ENCODE results near the gene DCAF17.
"Not testable (repeated sequence)": the region's sequence is repeated elsewhere in the genome, so short reads cannot be mapped to it uniquely, and the experiment has no call there.

The DCAF17 gene

DNA sequence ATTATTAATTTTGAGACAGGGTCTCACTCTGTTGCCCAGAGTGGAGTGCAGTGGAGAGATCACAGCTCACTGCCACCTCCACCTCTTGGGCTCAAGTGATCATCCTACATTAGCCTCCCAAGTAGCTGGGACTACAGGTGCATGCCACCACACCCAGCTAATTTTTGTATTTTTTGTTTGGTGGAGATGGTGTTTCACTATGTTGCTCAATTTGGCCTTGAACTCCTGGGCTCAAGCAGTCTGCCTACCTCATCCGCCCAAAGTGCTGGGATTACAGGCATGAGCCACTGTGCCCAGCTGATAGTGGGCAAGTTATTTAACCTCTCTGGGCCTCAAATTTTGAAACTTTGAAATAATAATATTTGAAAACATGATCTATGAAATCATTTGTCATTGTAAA lies 26.5 kb downstream of the DCAF17 start:
- DNase-seq, result no peak

DNA sequence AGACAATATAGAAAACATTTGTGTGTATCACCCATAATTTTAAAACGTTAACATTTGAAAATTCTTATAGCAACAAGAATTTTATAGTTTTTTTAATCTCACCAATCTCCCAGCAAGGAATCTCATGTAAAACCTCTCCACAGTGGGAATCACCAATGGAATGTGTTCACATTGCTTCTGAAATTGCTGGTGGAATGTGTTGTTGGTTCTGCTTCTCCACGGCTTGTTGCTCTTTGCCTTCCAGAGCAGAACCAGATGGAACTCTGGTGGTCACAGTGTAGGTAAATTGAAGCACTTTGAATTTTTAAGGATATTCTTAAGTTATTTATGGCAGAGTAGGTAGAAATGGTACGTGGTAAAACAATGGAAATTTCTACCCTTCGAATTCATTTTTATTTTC lies 35.1 kb downstream of the DCAF17 start:
- DNase-seq, result no peak

- no peak for DNase-seq
These were observed 36.1 kb downstream of the DCAF17 start for GRCh38 chr2:171470129-171470528.

DNA sequence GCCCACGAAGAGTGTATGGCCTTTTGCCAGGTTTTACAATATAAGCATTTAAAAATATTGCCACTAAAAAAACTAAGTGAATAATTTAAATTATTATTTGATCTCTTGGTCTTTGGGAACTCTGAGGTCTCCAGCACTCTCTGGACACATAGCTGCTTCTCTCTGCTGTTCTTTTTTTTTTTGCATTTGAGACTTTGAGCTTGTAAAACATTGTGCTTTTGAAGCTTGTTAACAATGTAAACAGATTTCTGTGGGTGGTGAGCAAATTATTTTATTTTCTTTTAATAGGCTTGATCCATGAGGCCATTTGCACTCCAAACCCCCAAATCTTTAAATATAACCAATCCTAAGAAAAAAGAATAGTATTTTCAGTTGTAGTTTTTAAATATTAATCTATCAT lies 42.0 kb downstream of the DCAF17 start:
- no peak for DNase-seq

- peak; percentile 3 for DNase-seq
These were observed 44.3 kb downstream of the DCAF17 start for GRCh38 chr2:171478345-171478744.

- DNase-seq, result no peak
These were observed 45.3 kb downstream of the DCAF17 start for GRCh38 chr2:171479154-171479814.

DNA sequence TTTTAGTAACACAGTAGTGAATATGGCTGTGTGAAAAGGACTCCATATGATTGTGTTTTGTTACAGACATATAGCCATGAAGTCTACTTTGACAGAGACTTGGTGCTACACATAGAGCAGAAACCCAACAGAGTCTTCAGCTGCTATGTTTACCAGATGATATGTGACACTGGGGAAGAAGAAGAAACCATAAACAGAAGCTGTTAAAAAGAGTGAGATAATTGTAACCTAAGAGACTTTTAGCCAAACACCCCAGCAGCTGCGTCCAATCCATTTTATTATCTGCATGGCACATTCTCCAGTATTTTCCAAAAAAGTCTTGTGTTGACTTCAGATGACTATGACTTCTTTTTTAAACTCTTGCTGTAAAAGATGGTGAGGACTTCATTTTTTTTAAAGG lies 46.9 kb downstream of the DCAF17 start:
- no peak for DNase-seq

- no peak for DNase-seq
These were observed 48.3 kb downstream of the DCAF17 start for GRCh38 chr2:171482308-171482707.

DNA sequence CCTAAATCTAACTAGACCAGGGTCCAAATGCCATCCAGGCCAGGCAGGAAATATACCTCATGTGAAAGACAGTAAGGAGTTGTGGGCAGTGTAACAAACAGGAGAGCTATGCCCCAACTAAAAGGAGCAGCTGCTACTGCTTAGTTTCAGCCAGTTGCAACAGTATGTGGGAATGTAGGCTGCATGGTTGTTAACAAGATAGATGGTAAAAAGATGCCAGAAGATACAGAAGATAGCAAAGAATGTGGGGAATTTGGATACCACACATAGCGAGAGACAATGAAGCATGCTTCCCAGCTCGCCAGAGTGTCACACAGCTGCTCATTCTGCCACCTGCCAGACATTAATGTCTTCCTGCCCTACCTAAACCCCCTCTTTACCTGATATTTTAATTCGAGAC lies 48.9 kb downstream of the DCAF17 start:
- no peak for DNase-seq

- no peak for DNase-seq
These were observed 49.8 kb downstream of the DCAF17 start for GRCh38 chr2:171483793-171484192.

GRCh38 chr2:171485116-171485515 lies 51.1 kb downstream of the DCAF17 start:
- no peak for DNase-seq

- DNase-seq, result no peak
These were observed 53.2 kb downstream of the DCAF17 start for GRCh38 chr2:171487201-171487600.

GRCh38 chr2:171487803-171488259 lies 53.8 kb downstream of the DCAF17 start:
- DNase-seq, result no peak

GRCh38 chr2:171490577-171490976 lies 56.6 kb downstream of the DCAF17 start:
- DNase-seq, result no peak

DNA sequence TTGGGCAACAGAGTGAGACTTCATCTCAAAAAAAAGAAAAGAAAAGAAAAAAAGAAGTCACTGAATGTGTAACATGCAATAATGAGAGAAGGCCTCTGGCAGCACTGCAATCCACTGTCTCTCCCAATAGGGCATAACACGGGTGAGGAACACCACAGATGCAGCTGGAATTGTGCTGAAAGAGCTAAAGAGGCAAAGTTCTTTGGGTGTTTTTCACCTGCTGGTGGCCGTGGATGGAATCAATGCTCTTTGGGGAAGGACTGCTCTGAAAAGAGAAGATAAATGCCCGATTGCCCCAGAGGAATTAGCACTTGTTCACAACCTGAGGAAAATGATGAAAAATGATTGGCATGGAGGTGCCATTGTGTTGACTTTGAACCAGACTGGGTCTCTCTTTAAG lies 57.3 kb downstream of the DCAF17 start:
- no peak for DNase-seq

DNA sequence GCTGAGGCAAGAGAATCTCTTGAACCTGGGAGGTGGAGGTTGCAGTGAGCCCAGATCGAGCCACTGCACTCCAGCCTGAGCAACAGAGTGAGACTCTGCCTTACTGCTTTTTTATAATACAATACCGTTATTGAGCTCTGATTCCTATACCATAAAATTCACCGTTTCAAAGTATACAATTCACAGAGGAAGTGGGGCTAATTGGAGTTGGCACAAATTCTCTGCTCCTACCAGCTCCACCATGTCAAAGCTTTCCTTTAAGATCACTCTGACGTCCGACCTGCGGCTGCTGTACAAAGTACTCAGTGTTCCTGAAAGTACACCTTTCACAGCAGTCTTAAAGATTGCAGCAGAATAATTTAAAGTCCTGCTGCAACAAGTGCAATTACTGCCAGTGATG lies 58.6 kb downstream of the DCAF17 start:
- DNase-seq, result no peak

DNA sequence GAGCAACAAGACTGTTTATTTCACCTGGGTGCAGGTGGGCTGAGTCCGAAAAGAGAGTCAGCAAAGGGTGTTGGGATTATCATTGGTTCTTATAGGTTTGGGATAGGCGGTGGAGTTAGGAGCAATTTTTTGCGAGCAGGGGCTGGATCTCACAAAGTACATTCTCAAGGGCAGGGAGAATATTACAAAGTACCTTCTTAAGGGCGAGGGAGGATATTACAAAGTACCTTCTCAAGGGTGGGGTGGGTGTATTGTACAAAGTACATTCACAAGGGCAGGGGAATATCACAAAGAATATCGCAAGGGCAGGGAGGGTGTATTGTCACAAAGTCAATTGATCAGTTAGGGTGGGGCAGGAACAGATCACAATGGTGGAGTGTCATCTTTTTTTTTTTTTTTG lies 63.6 kb downstream of the DCAF17 start:
- not testable (repeated sequence) for DNase-seq

- DNase-seq, result peak; percentile 9
These were observed 71.3 kb downstream of the DCAF17 start for GRCh38 chr2:171505374-171505773.

DNA sequence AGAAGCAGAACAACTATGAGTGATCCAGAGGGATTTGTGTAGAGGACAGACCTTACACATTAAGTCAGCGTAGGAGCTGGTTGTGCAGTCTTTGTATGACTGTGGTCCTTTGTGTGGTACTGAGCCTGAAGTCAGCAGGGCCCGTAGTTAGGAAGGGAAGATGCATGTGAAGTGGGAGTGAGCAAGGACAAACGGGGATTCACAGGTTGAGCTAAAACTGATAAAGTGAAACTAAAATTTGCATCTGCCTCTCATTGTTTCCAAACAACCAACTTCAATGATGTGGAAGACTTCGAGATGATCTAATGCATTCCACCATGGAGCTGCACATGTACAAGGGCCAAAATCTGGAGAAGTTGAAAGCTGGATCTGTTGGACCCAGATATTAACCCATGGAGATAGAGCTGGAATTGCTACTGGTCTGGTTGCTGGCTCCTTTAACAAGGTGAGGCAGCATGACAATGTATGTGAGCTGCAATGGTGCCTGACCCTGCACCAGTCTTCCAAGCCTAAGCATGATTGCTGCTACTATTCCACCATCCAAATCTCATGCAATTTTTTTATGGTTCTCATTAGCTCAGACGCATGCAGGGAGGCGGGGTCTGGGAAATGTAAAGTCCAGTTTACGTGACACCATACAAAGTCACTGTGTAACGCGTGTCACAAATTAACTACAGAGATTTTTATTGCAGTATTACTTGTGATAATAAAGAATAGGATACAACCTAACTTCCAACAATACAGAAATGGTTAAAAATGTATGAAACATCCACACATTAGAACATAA lies 76.1 kb downstream of the DCAF17 start:
- DNase-seq, result no peak

- DNase-seq, result no peak
These were observed 78.0 kb downstream of the DCAF17 start for GRCh38 chr2:171512014-171512413.

GRCh38 chr2:171512683-171513195 lies 78.7 kb downstream of the DCAF17 start:
- DNase-seq, result peak; percentile 23

DNA sequence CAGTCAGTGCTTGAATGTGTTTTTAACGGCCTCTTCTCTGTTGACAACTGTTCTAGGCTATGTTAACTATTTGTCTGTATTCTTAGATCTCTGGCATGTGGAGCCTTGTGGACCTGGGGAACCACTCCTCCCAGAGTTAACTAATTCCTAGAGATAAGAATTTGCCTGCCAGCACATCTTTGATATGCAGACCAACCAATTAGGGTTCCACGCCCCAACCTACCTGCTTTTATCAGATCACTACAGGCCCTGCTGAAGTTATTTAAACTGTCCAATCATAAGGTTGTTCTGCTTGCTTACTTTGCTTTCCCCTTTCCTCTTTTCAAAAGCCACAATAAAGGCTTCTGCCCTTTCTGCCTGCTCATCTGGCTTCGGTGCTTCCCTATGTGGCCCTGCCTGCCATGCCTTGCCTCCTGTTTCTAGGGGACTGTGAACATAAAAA lies 79.7 kb downstream of the DCAF17 start:
- DNase-seq, result peak; percentile 87

- DNase-seq, result no peak
These were observed 81.0 kb downstream of the DCAF17 start for GRCh38 chr2:171514908-171515582.
